PC-9 (cell line): ENCODE results near the gene GMPPB.

ENCODE experiments used
- EZH2 ChIP-seq: fragments of 200-600 bp; sonication (generic); IDR thresholded peaks from 2 replicates; pipeline ENCODE4 v1.8.0; 2017; ENCODE audit warnings: antibody characterized with exemption, low read depth
- TF ChIP-seq, protein P1 (sequence below): fragments of 200-600 bp; sonication (generic); conservative IDR thresholded peaks from 2 replicates; pipeline ENCODE4 v1.6.1; 2017; ENCODE audit warnings: mixed run types, antibody characterized with exemption, mild to moderate bottlenecking, moderate library complexity

DNA sequence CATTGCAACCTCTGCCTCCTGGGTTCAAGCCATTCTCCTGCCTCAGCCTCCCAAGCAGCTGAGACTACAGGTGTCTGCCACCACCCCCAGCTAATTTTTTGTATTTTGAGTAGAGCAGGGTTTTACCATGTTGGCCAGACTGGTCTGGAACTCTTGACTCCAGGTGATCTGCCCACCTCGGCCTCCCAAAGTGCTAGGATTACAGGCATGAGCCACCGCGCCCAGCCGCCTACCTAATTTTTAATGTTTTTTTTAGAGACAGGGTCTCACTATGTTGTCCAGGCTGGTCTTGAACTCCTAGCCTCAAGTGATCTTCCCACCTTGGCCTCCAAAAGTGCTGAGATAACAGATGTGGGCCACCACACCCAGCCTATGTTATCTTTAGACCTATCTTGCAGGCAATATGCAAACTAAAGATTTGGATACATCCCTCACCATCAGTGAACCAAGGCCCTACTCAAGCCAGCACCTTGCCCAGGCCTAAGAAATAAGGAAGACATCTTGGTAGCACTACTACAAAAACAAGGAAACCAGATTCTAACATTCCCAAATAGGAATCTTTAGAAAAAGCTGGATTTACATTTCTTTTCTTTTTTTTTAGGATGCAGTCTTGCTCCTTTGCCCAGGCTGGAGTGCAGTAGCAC lies 6.3 kb upstream of the GMPPB start:
- TF ChIP-seq EZH2 = no peak
- TF ChIP-seq, protein P1, sequence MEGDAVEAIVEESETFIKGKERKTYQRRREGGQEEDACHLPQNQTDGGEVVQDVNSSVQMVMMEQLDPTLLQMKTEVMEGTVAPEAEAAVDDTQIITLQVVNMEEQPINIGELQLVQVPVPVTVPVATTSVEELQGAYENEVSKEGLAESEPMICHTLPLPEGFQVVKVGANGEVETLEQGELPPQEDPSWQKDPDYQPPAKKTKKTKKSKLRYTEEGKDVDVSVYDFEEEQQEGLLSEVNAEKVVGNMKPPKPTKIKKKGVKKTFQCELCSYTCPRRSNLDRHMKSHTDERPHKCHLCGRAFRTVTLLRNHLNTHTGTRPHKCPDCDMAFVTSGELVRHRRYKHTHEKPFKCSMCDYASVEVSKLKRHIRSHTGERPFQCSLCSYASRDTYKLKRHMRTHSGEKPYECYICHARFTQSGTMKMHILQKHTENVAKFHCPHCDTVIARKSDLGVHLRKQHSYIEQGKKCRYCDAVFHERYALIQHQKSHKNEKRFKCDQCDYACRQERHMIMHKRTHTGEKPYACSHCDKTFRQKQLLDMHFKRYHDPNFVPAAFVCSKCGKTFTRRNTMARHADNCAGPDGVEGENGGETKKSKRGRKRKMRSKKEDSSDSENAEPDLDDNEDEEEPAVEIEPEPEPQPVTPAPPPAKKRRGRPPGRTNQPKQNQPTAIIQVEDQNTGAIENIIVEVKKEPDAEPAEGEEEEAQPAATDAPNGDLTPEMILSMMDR = no peak
